ENCODE results near the gene ALK.

Gene ALK

DNA sequence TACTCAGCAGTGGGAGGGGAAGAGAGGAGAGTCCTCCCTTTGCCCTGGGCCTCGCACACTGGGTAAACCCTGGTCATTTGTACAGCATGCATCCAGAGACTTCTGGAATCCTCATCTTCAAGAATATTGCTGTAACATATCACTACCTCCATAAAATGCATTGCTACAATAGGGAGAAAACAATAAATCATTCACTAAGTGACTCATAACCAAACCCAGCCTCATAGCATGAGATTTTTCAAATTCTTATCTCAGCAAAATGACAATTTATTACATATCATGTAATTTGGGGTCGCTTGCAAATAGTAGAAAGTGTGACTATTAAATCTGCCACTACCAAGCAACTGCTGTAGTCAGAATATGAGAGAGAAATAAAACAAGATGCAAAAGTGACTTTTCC, 189.4 kb downstream of the ALK start:
- no peak overlapping the region for H3K4me3 ChIP-seq (ENCODE audit: low read depth, low read length)
- TF ChIP-seq, protein P1, sequence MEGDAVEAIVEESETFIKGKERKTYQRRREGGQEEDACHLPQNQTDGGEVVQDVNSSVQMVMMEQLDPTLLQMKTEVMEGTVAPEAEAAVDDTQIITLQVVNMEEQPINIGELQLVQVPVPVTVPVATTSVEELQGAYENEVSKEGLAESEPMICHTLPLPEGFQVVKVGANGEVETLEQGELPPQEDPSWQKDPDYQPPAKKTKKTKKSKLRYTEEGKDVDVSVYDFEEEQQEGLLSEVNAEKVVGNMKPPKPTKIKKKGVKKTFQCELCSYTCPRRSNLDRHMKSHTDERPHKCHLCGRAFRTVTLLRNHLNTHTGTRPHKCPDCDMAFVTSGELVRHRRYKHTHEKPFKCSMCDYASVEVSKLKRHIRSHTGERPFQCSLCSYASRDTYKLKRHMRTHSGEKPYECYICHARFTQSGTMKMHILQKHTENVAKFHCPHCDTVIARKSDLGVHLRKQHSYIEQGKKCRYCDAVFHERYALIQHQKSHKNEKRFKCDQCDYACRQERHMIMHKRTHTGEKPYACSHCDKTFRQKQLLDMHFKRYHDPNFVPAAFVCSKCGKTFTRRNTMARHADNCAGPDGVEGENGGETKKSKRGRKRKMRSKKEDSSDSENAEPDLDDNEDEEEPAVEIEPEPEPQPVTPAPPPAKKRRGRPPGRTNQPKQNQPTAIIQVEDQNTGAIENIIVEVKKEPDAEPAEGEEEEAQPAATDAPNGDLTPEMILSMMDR (IDR thresholded peaks at IDR 0.05; ENCODE audit: borderline replicate concordance, insufficient read depth, low read depth, low read length), result no peak

DNA sequence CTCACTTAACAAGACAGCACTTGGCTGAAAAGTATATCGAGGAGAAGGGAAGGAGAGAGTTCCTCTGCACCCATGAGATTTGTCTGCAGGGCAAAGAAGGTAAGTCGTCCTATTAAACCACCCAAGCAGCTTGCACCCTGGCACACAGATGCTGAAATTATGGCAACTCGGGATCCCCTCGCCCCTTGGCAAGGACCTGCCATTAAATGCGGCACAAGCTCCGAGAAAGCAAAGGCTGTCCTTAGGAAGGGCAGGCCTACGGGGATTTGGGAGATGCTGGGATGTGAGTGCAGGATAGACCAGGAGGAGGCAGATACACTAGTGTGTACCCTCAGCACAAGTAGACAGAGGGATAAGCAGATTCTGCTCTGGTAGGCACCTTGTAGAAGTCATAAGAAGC, 191.5 kb downstream of the ALK start:
- no peak overlapping the region for H3K4me3 ChIP-seq (ENCODE audit: low read depth, low read length)
- TF ChIP-seq, protein P1 (IDR thresholded peaks at IDR 0.05; ENCODE audit: borderline replicate concordance, insufficient read depth, low read depth, low read length), result no peak

DNA sequence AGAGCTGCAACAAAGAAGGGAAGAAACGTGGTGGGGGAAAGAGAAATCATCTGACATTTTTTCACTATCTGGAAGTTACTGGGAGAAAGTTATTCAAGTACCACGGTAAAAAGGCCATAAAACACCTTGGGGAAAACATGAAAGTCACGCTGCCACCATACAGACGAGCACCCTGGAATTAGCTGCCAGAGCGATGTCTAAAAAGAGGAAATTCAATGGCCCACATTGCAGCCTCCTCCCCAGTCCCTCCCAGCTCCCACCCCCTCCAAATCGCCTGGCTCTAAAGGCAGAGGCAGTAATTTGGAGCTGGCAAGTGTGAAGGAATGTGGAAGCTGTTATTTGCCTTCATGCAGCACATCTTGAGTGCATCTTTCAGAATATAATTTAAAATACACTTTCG, 192.0 kb downstream of the ALK start:
- H3K4me3 ChIP-seq (ENCODE audit: low read depth, low read length), result no peak overlapping the region
- TF ChIP-seq, protein P1 (IDR thresholded peaks at IDR 0.05; ENCODE audit: borderline replicate concordance, insufficient read depth, low read depth, low read length), result no peak

DNA sequence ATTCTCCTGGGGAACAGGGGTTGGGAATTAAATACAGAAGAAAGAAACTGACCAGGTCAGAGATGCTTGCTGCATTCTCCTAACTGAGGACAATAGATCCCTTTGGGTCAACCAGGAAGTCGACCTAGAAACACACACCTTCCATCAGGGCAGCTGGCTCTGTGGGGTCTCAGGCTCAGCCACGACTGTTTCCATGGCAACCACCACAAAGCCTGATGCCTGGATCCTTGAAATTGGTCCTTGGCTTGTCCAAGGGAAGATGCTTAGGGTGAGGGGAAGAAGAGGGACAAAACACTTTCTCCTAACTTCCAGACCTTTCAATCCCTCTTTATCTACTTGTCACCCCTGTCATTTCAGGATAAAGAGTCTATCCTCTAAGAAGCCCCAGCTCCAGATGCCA, 194.4 kb downstream of the ALK start:
- no peak overlapping the region for H3K4me3 ChIP-seq (ENCODE audit: low read depth, low read length)
- TF ChIP-seq, protein P1 (IDR thresholded peaks at IDR 0.05; ENCODE audit: borderline replicate concordance, insufficient read depth, low read depth, low read length), result no peak

DNA sequence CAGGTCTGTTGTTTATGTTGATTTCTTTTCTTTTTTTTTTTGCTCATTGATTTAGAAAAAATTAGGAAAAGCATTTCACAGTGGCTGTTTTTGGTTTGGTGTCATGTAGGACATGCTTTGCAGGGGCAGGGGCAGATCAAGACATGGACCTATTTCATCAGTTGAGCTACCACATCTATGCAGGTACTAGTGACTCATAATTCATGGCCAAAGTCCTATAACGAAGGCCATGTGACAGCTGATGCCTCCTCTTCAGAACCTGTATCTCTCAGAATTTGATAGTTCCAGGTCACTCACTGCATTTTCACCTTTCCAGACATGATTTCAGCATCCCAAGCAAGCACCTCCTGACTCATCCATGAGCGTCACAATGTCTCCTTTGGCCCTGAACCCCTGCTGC, 195.8 kb downstream of the ALK start:
- no peak overlapping the region for H3K4me3 ChIP-seq (ENCODE audit: low read depth, low read length)
- TF ChIP-seq, protein P1 (IDR thresholded peaks at IDR 0.05; ENCODE audit: borderline replicate concordance, insufficient read depth, low read depth, low read length), result no peak

DNA sequence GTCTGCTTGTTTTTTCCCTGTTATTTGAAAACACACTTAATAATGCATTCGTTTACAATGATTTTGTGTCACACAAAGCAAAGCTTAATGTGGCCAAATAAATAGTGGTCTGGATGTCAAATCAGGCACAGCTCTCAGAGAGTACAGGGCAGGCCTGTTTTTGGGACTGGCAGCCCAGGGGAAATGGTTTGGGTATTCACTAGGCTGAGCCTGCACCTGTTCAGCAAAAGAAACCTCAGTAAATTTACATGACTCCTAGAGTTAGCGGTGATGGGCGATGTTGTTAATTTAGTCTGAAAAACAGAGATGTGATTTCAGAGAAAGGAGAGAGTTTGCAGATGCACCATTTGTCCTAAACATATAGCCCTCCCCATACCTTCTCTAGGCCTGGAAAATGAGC, 197.1 kb downstream of the ALK start:
- H3K4me3 ChIP-seq (ENCODE audit: low read depth, low read length), result no peak overlapping the region

DNA sequence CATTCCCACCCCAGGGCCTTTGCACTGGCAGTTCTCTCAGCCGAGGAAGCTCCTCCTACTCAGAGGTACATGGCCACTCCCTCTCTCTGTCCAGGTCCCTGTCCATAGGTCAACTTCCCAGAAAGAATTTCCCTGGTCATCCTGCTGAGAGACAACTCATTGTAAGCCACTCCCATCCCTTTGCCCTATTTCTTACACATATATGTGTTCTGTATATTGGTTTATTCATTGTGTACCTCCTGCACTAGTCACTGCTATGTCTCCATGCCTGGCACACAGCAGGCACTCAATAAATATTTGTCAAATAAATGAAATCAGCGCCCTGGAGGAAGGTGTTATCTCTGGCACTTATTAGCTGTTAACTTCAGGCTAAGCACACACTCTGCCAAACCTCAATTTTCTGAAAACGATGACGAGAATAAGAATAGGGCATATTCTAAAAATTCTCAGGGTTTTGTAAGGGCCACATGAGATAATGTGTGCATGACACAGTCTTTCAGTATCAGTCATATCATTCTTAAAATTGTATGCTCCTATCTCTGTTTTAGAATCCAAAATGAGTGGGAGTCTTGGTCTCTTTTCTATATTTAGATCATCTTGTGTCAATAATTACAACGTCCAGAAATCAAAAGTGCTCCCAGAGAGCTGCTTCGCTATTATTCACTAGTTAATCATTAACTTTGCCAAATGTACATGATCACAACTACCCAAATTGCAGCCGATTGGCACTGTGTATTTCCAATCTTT, 198.0 kb downstream of the ALK start:
- TF ChIP-seq, protein P1 (IDR thresholded peaks at IDR 0.05; ENCODE audit: borderline replicate concordance, insufficient read depth, low read depth, low read length), result no peak

More for the DNA sequence above, 197.1 kb downstream of the ALK start:
- TF ChIP-seq, protein P1 (IDR thresholded peaks at IDR 0.05; ENCODE audit: borderline replicate concordance, insufficient read depth, low read depth, low read length), result no peak

More for the DNA sequence above, 198.0 kb downstream of the ALK start:
- H3K4me3 ChIP-seq (ENCODE audit: low read depth, low read length), result no peak overlapping the region
